ENCODE measurements around the gene KCNIP3.
"Not testable (repeated sequence)": the region's sequence is repeated elsewhere in the genome, so short reads cannot be mapped to it uniquely, and the experiment has no call there.

The KCNIP3 gene

DNA sequence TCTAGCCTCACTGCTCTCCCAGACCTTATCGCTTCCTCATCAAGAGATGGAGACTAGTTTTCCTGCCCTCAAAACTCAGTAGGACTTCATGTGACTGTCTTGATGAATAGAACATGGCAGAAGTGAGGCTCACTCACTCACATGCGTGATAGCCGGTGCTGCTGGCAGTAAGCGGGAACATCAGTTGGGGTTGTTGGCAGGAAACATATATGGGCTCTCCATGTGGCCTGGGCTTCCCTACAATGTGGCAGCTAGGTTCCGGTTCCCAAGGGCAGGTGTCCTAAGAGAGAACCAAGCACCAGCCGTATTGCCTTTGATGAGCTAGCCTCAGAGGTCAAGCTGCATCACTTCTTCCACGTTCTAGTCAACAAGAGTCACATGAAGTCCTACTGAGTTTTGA is 90.2 kb downstream of the KCNIP3 start:
- no peak for DNase-seq

DNA sequence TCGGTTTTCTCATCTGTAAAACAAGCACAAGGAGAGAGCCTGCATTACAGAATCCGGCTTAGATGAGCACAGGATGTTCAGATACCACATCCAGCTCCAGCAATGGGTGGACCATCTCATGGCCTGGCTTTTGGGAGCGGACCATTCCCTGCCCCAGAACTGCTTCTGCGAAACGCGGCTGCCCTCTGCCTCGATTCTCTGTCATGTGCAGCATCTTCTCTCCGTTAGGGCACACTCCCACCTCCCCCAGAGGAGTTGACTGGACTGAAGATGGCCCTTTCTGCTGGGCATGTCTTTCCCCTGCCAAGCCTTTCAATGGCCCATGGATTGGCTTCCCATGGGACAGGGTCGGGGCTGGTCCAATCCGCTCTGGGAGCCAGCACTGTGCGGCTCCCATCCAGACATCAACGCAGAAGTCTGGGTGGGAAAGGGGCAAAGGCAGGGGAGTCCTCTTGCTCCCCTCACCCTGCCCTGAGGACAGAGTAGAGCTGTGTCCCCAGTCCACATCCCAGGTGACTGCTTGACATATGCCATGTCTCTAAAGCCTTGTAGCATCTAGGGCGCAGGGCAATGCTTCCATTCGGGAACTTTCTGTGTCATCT is 91.0 kb downstream of the KCNIP3 start:
- DNase-seq, result no peak

DNA sequence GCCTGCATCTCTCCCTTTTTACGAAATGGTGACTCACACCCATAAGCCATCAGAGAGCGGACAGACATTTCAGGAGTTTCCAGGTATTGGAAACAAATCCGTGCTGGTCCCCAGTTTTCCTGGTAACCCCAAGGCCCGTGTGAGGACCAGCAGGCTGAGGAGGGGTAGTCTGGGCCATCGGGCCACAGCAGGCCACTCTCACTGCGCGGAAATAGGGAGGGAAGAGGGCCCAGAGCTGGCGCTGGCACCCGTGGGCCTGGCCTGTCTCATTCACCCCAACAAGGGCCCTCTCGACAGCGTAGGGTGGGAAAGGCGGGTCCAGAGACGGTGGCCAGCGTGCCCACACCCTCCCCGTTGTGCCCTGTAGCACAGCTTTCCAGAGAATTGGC is 91.7 kb downstream of the KCNIP3 start:
- peak in 1 of 14 donors; percentile 21 for DNase-seq

DNA sequence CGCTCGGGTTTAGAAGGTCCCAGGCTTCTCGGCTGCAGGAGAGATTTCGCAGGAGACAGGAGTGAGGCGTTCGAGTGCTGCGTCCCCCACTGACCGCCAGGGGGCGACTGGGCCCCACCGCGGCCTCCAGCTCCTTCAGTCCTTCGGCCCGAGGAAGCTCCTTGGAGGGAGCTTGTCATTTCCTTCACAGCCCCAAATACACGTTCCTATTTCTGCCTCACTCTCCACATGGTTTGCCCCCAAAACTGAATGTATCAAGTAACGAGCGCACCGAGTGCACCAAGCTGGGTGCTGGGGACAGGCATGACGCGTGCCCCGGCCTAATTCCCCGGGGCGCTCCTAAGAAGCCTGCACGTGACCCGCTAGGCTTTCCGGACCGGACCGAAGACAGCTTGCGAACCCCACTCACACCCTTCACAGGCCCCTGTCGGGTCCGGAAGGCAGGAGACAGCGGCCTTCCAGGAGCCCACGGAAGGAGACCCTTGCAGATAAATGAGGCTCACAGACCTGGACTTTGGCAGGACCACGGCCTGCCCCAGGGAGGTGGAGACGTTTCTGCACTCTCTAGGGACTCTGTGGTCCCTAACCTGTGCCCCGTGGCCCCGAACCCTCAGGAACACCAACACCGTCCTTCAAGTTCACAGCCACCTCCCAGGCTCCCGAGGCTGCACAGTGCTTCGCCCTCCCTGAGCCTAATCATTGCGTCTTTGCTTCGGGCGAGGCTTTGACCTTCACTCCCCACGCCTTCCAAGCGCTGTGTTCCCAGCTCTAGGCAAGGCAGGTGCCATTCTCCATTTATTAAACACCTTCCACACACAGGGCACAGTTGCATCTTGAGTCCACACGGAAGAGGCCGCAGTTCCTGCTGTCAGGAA is 92.3 kb downstream of the KCNIP3 start:
- peak in 8 of 14 donors; percentile 4 to 61 (median 26) for DNase-seq

DNA sequence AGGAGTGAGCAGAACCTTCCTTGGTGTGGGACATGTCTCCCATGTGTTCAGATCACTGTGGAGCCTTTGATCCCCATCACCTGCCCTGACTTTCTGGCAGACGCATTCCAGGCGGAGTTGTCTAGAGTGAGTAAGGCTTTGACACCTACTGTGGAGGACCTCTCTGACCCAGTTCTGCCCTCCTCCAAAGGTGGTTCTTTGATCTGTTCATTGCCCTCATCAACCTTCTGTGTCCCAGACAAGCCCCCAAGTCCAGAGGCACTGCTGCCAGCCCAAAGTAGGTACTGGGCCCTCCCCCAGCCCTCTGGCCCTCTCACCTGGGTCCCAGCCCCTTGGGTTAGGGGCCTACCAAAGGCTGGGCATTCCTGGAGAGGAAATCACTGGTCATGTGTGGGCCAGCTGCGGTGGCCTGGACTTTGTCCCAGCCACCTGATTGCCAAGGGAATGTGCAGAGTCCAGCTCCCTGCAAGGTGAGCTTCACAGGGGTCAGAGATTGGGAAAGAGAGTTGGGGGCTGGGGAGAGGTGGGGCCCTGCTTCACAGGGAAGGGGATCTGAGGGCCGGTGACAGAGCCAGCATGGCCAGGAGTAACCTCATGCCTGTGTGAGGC is 93.2 kb downstream of the KCNIP3 start:
- DNase-seq, result no peak

DNA sequence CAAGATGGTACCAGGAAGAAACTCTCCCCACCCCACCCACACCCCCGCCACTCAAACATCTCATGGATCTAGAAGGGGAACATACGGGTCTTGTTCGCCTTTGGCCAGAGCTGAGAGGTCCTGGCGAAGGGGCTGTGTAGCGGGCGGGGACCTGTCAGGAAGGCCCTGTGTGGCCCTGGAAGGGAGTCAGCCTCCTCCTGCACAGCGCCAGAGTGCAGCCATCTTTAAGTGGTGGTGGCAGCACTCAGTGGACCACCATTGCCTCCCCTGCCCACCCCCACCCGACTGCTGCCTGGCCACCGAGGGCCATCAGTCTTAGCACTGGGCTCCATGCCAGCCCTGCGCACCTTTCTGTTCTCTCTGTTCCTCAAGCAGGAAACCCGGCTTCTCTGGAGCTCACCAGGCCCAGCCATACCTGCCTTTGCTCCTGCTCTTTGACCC is 93.8 kb downstream of the KCNIP3 start:
- no peak for DNase-seq

DNA sequence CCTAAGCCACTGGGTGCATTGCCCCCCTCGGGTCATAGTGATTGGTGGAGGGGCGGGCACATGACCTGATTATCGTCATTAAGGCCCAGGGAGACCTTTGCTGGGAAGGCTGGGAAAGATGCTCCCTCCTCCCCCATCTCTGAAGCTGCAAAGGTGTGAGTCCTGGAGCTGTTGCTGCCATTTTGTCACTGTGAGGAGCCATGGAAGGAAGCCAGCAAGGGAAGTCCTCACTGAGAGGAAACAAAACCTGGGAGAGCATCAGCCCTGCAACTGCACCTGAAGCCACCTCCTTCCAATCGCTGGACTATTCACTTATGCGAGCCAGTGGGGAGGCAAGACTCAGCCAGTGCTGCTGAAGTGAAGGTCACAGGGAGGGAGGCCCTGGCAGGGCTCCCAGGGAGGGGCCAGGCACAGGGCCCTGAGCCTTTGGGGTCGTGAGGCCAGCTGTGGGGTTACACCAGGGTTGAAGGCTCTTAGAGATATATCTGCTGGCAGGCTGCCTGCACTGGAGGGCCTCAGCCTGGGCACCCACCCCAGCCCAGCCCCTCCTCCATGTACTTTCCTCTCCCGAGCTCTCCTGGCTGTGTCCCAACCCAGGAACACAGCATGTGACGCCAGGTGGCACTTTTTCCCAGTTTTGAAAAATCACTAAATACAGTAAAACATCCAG is 94.6 kb downstream of the KCNIP3 start:
- DNase-seq, result no peak

DNA sequence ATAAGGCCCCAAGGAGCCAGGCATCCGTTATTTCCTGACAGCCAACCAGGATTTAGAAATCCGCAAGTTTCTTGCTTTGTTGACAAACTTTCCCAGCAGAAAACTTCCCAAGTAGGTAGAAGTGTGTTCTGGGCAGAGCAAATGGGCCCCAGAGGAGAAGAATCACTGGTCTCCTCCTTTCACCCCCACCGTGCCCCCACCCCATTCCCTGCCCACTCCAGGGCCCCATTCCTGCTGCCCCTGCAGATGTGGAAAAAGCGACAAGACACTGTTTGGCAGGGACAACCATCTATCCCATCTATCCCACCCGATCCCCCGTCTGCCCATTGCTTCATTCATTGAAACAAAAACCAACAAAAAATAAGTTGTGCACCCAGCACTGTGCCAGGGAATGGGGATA is 95.2 kb downstream of the KCNIP3 start:
- no peak for DNase-seq

DNA sequence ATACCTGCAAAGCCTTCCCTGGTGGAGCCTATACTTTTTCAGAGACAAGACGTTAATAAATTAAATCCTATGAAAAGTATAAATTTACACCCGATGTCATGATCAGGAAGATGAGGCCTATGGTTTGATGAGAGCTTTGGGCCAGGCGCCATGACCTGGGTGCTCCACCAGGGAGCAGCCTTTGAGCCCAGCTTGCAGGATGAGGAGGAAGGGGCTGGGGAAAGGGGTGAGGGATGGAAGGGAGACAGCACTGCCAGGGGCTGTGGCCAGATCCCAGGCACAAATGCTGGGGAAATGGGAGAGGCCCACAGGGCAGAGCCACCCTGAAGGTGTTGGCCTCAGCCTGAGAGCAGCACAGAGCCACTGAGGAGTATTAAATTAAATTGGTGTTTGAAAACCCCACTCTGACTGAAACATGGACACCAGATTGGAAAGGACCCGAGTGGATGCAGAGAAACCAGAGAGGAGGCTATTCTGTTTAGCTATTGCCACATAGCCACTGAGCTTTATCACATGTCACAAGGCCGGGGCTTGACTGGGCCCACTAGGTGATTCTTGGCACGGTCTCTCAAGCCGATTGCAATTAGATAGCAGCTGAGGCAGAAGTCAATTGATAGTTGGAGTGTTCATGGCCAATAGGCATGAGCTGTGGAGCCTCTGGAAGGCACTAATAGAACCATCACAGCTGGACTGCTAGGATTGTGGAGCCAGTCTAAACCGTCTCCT is 95.7 kb downstream of the KCNIP3 start:
- no peak for DNase-seq

DNA sequence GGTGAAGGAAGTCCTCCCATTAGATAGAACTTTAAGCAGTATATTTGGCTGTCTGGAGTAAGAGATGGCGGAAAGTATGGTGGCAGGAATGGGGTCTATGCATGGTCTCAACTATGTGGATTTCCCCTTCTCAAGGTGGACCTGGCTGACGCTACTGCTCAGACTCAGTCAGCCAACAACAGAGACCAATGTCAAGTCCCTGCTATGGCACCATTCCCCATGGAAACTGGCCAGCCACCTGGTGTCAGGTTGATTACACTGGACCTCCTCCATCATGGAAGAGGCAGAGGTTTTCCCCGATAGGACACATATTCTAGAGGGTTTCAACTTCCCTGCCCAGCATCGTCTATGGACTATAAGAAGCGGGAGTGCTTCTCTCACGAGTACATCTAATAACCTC is 96.8 kb downstream of the KCNIP3 start:
- DNase-seq, result peak in 1 of 14 donors; percentile 14

DNA sequence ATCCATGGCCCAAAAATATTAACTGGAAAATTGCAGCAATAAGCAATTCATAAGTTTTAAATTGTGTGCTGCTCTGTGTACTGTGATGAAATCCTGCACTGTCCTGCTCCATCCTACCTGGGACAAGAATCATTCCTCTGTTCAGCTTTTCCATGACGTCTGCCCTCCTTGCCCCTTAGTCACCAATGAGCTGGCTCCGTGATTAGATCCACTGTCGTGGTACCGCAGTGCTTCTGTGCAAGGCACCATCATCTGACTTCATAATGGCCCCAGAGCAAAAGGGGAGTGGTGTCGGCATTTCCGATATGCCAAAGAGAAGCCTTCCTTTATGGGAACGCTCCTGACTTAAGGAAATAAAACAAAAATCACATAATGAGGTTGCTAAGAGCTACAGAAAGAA is 101.9 kb downstream of the KCNIP3 start:
- no peak for DNase-seq

DNA sequence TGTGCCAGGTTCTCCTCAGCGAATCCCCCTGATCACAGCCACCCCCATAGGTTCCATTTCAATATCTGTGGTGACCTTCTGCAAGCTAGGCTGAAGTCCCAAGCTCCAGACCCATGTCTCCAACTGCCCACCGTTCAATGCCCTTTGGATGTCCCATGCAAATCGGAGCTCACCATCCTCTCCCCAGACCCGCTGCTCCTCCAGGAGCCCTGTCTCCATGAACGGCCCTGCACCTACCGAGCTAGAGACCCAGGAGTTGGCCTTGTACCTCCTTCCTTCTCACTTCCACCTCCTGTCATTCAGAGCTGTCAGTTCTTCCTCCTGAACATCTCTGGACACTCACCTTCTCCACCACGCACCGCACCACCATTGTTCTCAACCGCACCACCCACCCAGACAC is 104.3 kb downstream of the KCNIP3 start:
- no peak for DNase-seq

DNA sequence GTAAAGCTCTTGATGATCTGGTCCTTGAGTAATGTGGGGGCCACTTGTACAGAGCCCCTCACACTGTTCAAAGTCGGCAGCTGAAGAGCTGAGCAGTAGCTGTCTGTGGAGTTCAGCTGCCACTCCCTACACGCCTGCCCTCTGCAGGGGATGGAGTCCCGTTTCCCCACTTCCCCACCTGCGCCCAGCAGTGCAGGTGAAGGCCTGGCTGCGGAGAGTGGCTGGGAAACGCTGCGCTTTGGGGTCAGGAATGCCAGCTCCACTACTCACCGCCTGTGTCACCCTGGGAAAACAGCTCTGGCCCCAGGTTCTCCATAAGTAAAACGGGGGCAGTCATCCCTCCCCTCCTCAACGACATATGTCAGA is 104.8 kb downstream of the KCNIP3 start:
- not testable (repeated sequence) for DNase-seq

DNA sequence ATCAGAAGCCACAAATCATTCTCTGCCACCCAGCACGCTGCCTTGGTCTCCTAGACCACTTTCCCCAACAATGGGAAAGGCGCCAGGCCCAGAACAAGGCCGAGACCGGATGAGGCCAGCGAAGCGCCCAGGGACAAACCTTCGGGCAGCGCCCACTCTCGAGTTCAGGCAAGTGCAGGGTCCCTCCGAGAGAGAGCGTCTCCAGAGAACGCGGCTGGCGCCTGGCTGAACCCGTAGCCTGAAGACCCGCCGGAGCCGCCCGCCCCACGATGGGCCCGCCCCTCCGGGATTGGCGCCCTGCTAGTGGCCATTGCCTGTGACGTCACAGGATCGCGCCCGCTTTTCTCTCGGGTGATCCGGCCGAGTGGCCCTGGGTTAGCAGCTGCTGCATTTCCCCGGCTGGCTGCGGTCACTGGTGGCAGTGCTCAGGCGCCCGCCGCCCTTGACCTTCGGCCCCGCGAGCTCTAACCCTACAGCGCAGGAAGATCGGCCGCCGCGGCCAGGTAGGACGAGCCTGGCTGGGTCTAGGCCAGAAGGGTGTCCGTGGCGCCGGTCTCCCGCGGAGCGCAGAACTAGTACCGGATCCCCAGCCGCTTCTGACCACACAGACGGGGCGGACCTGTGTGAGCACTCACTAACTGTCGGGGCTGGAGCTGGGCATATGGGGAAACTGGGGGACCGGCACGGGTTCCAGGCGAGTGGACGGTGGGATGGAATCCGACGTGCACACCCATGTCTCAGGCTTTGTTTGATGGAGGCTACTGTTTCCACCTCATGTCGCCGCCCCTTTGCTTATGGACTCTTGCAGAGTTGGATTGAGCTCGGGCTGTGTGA is 105.4 kb downstream of the KCNIP3 start, which contains the start of gene FAHD2A:
Gene FAHD2A, plus strand, starts transcription at position 339 of the 834 bp plus-strand sequence. CDS start 2,851 bp downstream, outside the sequence.
- DNase-seq, result peak; percentile 27 to 92 (median 90)

DNA sequence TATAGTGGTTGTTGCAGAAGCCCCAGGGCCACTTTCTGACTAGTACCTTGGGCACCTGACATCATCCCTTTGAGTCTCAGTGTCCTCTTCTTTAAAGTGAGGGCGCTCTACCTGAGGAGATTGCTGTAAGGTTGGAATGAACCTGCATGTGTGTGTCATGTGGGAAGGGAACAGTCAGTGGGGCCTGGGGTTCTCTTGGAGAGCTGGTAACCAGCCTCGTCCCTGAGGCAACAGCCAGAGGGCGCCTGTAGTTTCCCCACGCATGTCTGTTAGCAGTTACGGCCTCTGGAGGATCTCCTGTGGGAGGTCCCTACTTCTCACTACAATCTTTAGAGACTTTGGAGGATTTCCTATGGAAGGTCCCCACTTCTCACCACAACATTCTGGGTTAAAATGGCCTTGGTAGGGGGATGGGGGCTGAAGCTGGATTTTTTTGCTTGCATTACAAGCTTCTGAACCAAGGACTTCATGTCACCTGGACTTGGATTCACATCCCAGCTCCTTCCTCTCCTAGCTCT is 106.1 kb downstream of the KCNIP3 start:
- DNase-seq, result peak in 8 of 14 donors; percentile 13 to 40 (median 28)

DNA sequence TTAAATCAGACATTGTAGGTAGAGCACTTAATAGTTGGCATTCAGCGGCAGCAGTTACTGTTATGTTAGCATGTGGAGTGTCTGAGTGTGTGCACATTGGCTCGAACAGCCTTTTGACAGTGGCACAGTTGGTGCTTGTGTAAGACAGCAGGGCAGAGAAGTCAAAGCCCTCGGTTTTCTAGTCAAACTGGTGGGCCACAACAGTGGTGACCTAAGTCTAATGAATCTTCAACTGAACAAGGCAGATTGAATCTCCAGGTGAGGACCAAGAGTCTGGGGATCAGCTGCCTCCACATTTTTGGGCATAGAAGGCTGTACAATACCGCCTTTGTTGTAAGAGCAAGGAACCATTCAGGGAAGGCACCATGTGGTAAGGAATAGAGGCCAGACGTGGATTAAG is 106.7 kb downstream of the KCNIP3 start:
- not testable (repeated sequence) for DNase-seq

DNA sequence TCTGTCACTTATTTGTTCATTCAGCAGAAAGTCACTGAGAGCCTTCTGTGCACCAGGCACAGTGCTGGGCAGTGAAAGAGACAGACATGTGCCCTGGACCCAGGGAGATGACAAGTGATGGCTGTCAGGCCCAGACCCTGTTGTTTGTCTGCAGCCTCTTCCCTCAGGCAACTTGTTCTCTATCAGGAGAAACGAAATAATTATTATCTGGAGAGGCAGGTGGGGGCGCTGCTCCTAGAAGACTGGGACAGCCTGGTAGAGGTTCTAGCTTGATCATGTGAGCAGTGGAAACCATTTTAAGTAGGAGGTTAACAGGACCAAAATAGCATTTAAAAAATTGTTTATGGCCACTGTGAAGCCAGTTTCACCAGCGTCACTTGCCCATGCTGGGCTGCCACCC is 107.5 kb downstream of the KCNIP3 start:
- DNase-seq, result not testable (repeated sequence)

DNA sequence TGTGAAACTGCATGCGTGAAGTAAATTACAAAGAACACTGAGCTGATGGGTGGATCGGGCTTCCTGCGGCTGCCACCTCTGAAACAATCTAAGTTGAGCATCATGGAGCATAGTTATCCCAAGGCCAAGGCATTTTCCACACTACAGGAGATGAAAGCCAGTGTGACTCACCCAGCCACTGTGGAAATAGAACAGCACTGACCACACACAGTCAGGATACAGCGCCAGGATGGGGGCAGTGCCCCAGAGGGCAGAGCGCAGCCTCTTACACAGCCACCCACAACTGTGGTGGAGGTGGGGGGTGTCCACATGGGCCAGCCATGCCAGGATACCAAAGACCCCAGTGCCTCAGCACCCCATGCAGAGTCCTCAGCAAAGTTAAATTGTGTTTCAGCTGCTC is 114.1 kb downstream of the KCNIP3 start:
- not testable (repeated sequence) for DNase-seq

DNA sequence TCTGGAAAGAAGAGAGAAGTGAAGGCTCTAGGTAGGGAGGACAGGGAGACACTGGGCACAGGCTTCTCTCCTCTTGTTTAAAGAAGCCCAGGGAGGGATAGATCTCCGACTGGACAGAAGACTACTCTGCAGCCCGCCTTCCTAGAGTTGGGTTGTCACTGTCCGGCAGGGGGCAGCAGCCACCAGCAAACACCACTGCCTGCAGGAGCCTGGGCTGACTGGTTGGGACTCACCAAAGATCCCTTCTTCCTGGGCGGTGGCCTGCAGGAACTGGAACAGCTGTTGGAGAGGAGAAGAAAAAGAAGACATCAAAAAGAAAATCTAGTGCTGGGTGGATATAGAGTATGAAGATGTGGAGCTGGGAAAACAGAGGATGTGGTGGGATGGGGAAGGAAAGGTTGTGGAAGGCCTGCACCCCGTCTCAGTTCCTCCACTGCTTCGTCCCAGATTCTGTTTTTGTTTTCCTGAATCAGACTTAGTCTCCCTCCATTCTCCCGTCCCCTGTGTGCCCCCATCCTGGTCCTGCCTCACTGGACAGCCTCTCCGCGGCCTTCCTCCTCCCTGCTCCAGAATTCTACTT is 117.0 kb downstream of the KCNIP3 start:
- DNase-seq, result peak in 13 of 14 donors; percentile 14 to 84 (median 68)

DNA sequence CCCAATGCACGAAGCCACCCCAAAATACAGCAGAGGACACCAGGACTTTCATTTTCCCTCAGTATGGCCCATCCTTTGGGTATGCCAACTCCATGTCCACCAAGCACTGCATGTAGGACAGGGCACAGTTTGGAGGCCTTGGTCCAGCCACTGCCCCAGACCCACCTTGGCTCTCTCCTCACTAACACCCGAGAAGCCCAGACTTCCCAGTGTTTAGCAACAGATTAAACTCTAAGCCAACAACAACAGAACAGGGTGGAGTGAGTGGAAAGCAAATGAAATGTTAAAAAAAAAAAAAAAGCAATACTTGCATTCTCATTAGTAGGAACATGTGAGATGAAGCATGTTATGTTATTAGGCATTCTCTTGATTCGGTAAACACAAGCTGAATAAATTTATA is 118.0 kb downstream of the KCNIP3 start:
- DNase-seq, result not testable (repeated sequence)

DNA sequence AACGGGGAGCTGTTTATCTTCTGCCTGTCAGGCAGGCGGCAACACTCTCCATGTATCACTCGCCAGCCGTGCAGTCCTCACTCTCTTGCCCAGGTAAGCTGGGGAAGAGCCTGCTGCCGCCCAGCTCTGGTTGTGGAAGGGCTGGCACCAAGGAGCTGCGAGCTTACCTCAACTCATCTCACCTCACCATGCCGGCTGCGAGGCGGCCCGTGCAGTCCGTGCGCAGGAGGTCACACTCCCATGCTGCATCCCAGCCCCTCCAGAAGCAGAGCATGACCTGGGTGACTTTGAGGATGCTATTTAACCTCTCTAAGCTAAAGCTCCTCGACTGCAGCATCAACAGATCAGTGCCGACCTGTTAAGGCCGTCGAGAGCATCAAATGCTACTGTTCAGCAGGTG is 118.4 kb downstream of the KCNIP3 start:
- DNase-seq, result not testable (repeated sequence)

All from C1 segment of cervical spinal cord (tissue), 14 donors.